ENCODE data around the gene HSD17B8. TPM values are rescaled to one million over a fixed set of nuclear protein-coding genes. Genes with fewer than 3 reads are reported as not detected.
A peak's percentile ranks its signal among the peaks of the same experiment; 100 is the strongest.

HSD17B8 gene
- polyA plus RNA-seq, 1 of the 3 experiments (the other 2 are of a cell fraction): 37.5 TPM

GRCh38 chr6:33205191-33206026 lies 954 bp downstream of the HSD17B8 start:
- H3K79me2 ChIP-seq (ENCODE audit: insufficient read depth): peaks cover 47% of the 10 kb centered on the region
- TF ChIP-seq CTCF (IDR thresholded peaks at IDR 0.05) (peak; percentile 33), MAX (IDR thresholded peaks at IDR 0.05; ENCODE audit: low read depth) (no peak), FOXM1 (IDR thresholded peaks at IDR 0.05; ENCODE audit: low read depth) (no peak)
- DNase-seq: peak; percentile 42
- WGBS (ENCODE audit: low lambda C conversion rate): 54% methylated on average over 15 of the region's 17 CpGs
- no peaks in the 10 kb centered on the region for H3K9me3 ChIP-seq
- H3K4me3 ChIP-seq (ENCODE audit: low read depth in 2 of 2, low read length in 1 of 2): peak overlapping the region; percentile 78 to 90
- H3K27ac ChIP-seq (ENCODE audit: low read depth in 2 of 2, low read length in 1 of 2): peak overlapping the region in 1 of 2 experiments; percentile 43; a peak in 3 of 4 replicates
- ChIA-PET POLR2A (interaction anchor here (1.3 kb wide), 1 partner anchor 234 kb away, joined by 7 read pairs; no protein-coding TSS in a partner anchor), CTCF (interaction anchor here (1.0 to 2.4 kb wide), 4 partner anchors 9 to 43 kb away, joined by 3 to 16 read pairs (median 4); no protein-coding TSS in a partner anchor)
- peaks cover 21 to 29% of the 10 kb centered on the region in 2 experiments for H3K36me3 ChIP-seq (replicated peaks in 1 of 2; ENCODE audit: control insufficient read depth in 1 of 2, insufficient read depth in 2 of 2, low read length in 1 of 2)
- H4K20me1 ChIP-seq (ENCODE audit: insufficient read depth): no peaks in the 10 kb centered on the region
- peak overlapping the region; percentile 98 for H3K4me2 ChIP-seq
- no peaks in the 10 kb centered on the region for H3K9me2 ChIP-seq
- no peaks in the 10 kb centered on the region for H3K27me3 ChIP-seq (ENCODE audit: insufficient read depth)
- peaks cover 21% of the 10 kb centered on the region for H3F3A ChIP-seq (replicated peaks; ENCODE audit: insufficient read depth)
- no peak overlapping the region for H2AFZ ChIP-seq (ENCODE audit: low read depth)
- peaks cover 28 to 43% of the 10 kb centered on the region in 2 experiments for H3K4me1 ChIP-seq (ENCODE audit: control insufficient read depth in 1 of 2, insufficient read depth in 2 of 2, low read depth in 1 of 2, low read length in 1 of 2)
- peak overlapping the region; percentile 72; the same call in 1 of the 2 replicates for H3K9ac ChIP-seq

- H3K27ac ChIP-seq (ENCODE audit: low read depth in 2 of 2, low read length in 1 of 2): peak overlapping the region in 1 of 2 experiments; percentile 27; a peak in 2 of 4 replicates
Measured at GRCh38 chr6:33206027-33206863, 1.8 kb downstream of the HSD17B8 start.

More at GRCh38 chr6:33206027-33206863, 1.8 kb downstream of the HSD17B8 start:
- ChIA-PET CTCF (interaction anchor here (1.5 to 2.4 kb wide), 2 partner anchors 42 kb away, joined by 8 to 16 read pairs; no protein-coding TSS in a partner anchor), POLR2A (no interaction called here)
- Histone ChIP-seq H3K4me3 (ENCODE audit: low read depth in 2 of 2, low read length in 1 of 2) (no peak overlapping the region), H4K20me1 (ENCODE audit: insufficient read depth) (no peaks in the 10 kb centered on the region), H2AFZ (ENCODE audit: low read depth) (no peak overlapping the region), H3K36me3 (replicated peaks in 1 of 2; ENCODE audit: control insufficient read depth in 1 of 2, insufficient read depth in 2 of 2, low read length in 1 of 2) (peaks cover 27 to 35% of the 10 kb centered on the region in 2 experiments), H3F3A (replicated peaks; ENCODE audit: insufficient read depth) (peaks cover 21% of the 10 kb centered on the region), H3K79me2 (ENCODE audit: insufficient read depth) (peaks cover 41% of the 10 kb centered on the region), H3K9me2 (no peaks in the 10 kb centered on the region), H3K4me2 (peak overlapping the region; percentile 96; the same call in 1 of the 2 replicates), H3K9me3 (no peaks in the 10 kb centered on the region), H3K4me1 (ENCODE audit: control insufficient read depth in 1 of 2, insufficient read depth in 2 of 2, low read depth in 1 of 2, low read length in 1 of 2) (peaks cover 28 to 42% of the 10 kb centered on the region in 2 experiments), H3K9ac (no peak overlapping the region), H3K27me3 (ENCODE audit: insufficient read depth) (no peaks in the 10 kb centered on the region)
- TF ChIP-seq MXI1 (IDR thresholded peaks at IDR 0.05; ENCODE audit: low read depth, low read length): no peak
- TF ChIP-seq PBX3 (IDR thresholded peaks at IDR 0.05): no peak
- no peak for TF ChIP-seq EZH2phosphoT487 (IDR thresholded peaks at IDR 0.05; ENCODE audit: borderline replicate concordance, low read depth)
- TF ChIP-seq SIN3A (IDR thresholded peaks at IDR 0.05; ENCODE audit: borderline replicate concordance, low read depth, low read length): no peak
- no peak for TF ChIP-seq RXRA (IDR thresholded peaks at IDR 0.05; ENCODE audit: borderline replicate concordance, low read depth)
- TF ChIP-seq TEAD4 (IDR thresholded peaks at IDR 0.05; ENCODE audit: borderline replicate concordance, insufficient read depth): no peak
- no peak for TF ChIP-seq CTCF (IDR thresholded peaks at IDR 0.05)
- TF ChIP-seq MAX (IDR thresholded peaks at IDR 0.05; ENCODE audit: low read depth): no peak
- TF ChIP-seq USF1 (IDR thresholded peaks at IDR 0.05; ENCODE audit: borderline replicate concordance, low read depth): no peak
- TF ChIP-seq RCOR1 (IDR thresholded peaks at IDR 0.05; ENCODE audit: low read length): no peak
- TF ChIP-seq EP300 (IDR thresholded peaks at IDR 0.05; ENCODE audit: borderline replicate concordance in 1 of 2, low read depth in 1 of 2, low read length in 1 of 2): no peak
- no peak for TF ChIP-seq YY1 (IDR thresholded peaks at IDR 0.05; ENCODE audit: low read depth)
- no peak for TF ChIP-seq JUND (IDR thresholded peaks at IDR 0.05)
- DNase-seq: peak; percentile 3
- 80% methylated on average over 3 of the region's 3 CpGs for WGBS (ENCODE audit: low lambda C conversion rate)

All from SK-N-SH (cell line).